WTC11 (cell line): ENCODE measurements around the gene XRN1. TPM values are rescaled to one million over a fixed set of nuclear protein-coding genes. Genes with fewer than 3 reads are reported as not detected.

Experiments used
- ATAC-seq: fragments of 200-7000 bp; cut with Tn5 transposase; 2 replicates; pipeline ENCODE4 v1.10.0; 2021; ENCODE audit warnings: mild to moderate bottlenecking, moderate library complexity
- CTCF ChIA-PET: fragments of 300-600 bp; sonication (Branson Sonifier 250); formaldehyde crosslinking; loops from one replicate; lab custom pipeline; 2021; ENCODE audit warnings: antibody characterized with exemption; lab: Charles Lee
- POLR2A ChIA-PET: fragments of 350-600 bp; sonication (Branson Sonifier 250); formaldehyde crosslinking; loops from one replicate; lab custom pipeline; 2021; ENCODE audit warnings: antibody characterized with exemption; lab: Charles Lee
- DNase-seq: peaks from one replicate; pipeline ENCODE4 v3.0.0; 2021; ENCODE audit warnings: low spot score
- H3K27ac Mint-ChIP-seq: 2 replicates; pipeline ENCODE4 v1.8.0; 2021; ENCODE audit warnings: mixed read lengths
- H3K27me3 Mint-ChIP-seq: 2 replicates; pipeline ENCODE4 v1.8.0; 2021; ENCODE audit warnings: low read depth, mild to moderate bottlenecking, moderate library complexity, mixed read lengths
- H3K36me3 Mint-ChIP-seq: 2 replicates; pipeline ENCODE4 v1.8.0; 2021; ENCODE audit warnings: mixed read lengths
- H3K4me1 Mint-ChIP-seq: 2 replicates; pipeline ENCODE4 v1.8.0; 2022; ENCODE audit warnings: mixed read lengths
- H3K4me3 Mint-ChIP-seq: 2 replicates; pipeline ENCODE4 v1.8.0; 2021; ENCODE audit warnings: mild to moderate bottlenecking, moderate library complexity, mixed read lengths
- H3K9me3 Mint-ChIP-seq: 2 replicates; pipeline ENCODE4 v1.8.0; 2021; ENCODE audit warnings: mixed read lengths
- CREB1 ChIP-seq: sonication (generic); formaldehyde crosslinking; IDR thresholded peaks from 2 replicates; pipeline ENCODE4 v1.8.0; 2023; ENCODE audit warnings: mild to moderate bottlenecking, missing genetic modification reagents
- FOXJ3 ChIP-seq: sonication (generic); formaldehyde crosslinking; IDR thresholded peaks from 2 replicates; pipeline ENCODE4 v1.9.0; 2021; ENCODE audit warnings: missing genetic modification reagents, mild to moderate bottlenecking, borderline replicate concordance
- FOXP1 ChIP-seq: sonication (generic); formaldehyde crosslinking; IDR thresholded peaks from 2 replicates; pipeline ENCODE4 v1.8.0; 2022; ENCODE audit warnings: missing genetic modification reagents, mild to moderate bottlenecking, moderate library complexity, borderline replicate concordance
- GRHL2 ChIP-seq: fragments of 250-450 bp; sonication (Bioruptor Pico); IDR thresholded peaks from 2 replicates; pipeline ENCODE4 v1.8.0; 2022; ENCODE audit warnings: mild to moderate bottlenecking, moderate library complexity; ENCODE audit not compliant: insufficient replicate concordance, severe bottlenecking
- MYBL2 ChIP-seq: sonication (generic); formaldehyde crosslinking; IDR thresholded peaks from 2 replicates; pipeline ENCODE4 v1.8.1; 2023; ENCODE audit warnings: mild to moderate bottlenecking, moderate library complexity, missing genetic modification reagents
- NFATC4 ChIP-seq: fragments of 250-450 bp; sonication (Bioruptor Pico); IDR thresholded peaks from 2 replicates; pipeline ENCODE4 v1.9.0; 2021; ENCODE audit warnings: mild to moderate bottlenecking
- NR3C1 ChIP-seq: sonication (generic); formaldehyde crosslinking; conservative IDR thresholded peaks from 2 replicates; pipeline ENCODE4 v1.8.1; 2023; ENCODE audit warnings: low read depth, mild to moderate bottlenecking, missing genetic modification reagents
- RELA ChIP-seq: sonication (generic); formaldehyde crosslinking; IDR thresholded peaks from 2 replicates; pipeline ENCODE4 v1.8.1; 2022; ENCODE audit warnings: missing genetic modification reagents, mild to moderate bottlenecking, borderline replicate concordance
- SOX15 ChIP-seq: fragments of 250-450 bp; sonication (Bioruptor Pico); IDR thresholded peaks from 2 replicates; pipeline ENCODE4 v1.9.0; 2021; ENCODE audit warnings: mild to moderate bottlenecking
- TP53 ChIP-seq: sonication (generic); formaldehyde crosslinking; IDR thresholded peaks from 2 replicates; pipeline ENCODE4 v1.8.1; 2023; ENCODE audit warnings: mild to moderate bottlenecking, missing genetic modification reagents
- ZNF232 ChIP-seq: sonication (generic); formaldehyde crosslinking; IDR thresholded peaks from 2 replicates; pipeline ENCODE4 v1.8.0; 2022; ENCODE audit warnings: mild to moderate bottlenecking, missing genetic modification reagents
- ZNF396 ChIP-seq: fragments of 250-450 bp; sonication (Bioruptor Pico); IDR thresholded peaks from 2 replicates; pipeline ENCODE4 v1.8.0; 2021; ENCODE audit warnings: mild to moderate bottlenecking, moderate library complexity, borderline replicate concordance
- ZNF671 ChIP-seq: fragments of 250-450 bp; sonication (Bioruptor Pico); IDR thresholded peaks from 2 replicates; pipeline ENCODE4 v1.8.0; 2021; ENCODE audit warnings: mild to moderate bottlenecking
- total RNA-seq: library from RNA; stranded (reverse); gene quantifications from 3 replicates; pipeline ENCODE4 v1.2.3, GENCODE V29; 2021
- TF ChIP-seq, protein P1 (sequence below): sonication (generic); formaldehyde crosslinking; conservative IDR thresholded peaks from 2 replicates; pipeline ENCODE4 v1.8.1; 2023; ENCODE audit warnings: mild to moderate bottlenecking, low read depth, missing genetic modification reagents, moderate library complexity
- TF ChIP-seq, protein P2 (sequence below): sonication (generic); formaldehyde crosslinking; IDR thresholded peaks from 2 replicates; pipeline ENCODE4 v1.8.1; 2023; ENCODE audit warnings: mild to moderate bottlenecking, missing genetic modification reagents
- TF ChIP-seq, protein P3 (sequence below): sonication (generic); formaldehyde crosslinking; IDR thresholded peaks from 2 replicates; pipeline ENCODE4 v1.8.1; 2023; ENCODE audit warnings: mild to moderate bottlenecking, missing genetic modification reagents
- TF ChIP-seq, protein P4 (sequence below): sonication (generic); formaldehyde crosslinking; IDR thresholded peaks from 2 replicates; pipeline ENCODE4 v1.8.1; 2022; ENCODE audit warnings: missing genetic modification reagents, borderline replicate concordance
- TF ChIP-seq, protein P5 (sequence below): fragments of 250-450 bp; sonication (Bioruptor Pico); conservative IDR thresholded peaks from 2 replicates; pipeline ENCODE4 v1.9.0; 2021; ENCODE audit warnings: mild to moderate bottlenecking

Gene XRN1
- total RNA-seq, 1 experiment from 2014 or later, result 19.2 TPM

DNA sequence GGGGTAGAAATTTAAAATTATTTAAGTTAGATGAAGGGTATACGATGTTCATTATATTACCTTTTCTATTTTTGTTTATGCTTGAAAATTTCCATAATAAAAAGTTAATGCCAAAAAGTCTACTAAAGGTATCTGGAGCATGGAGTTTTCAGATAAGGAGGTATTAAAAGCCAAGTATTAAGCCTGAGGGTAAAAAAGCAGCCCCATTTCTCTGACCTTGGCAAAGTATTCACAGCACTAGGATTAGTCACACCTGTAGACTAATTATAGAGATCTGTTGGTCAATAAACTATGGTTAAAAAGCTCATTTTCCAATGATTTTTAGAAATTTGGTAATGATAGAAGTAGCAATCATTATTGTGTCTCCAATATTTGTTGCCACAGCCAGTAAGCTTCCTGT is 23.1 kb downstream of the XRN1 start:
- Mint-ChIP-seq H3K36me3 (peaks cover 24% of the 10 kb centered on the region), H3K9me3 (peaks cover 4% of the 10 kb centered on the region; the same call in 1 of the 2 replicates), H3K4me3 (no peak overlapping the region), H3K4me1 (0 out of 2 replicates have a peak, but pooled peaks cover 3% of the 10 kb centered on the region), H3K27me3 (no peaks in the 10 kb centered on the region), H3K27ac (no peak overlapping the region)
- ChIA-PET POLR2A (no interaction called here), CTCF (no interaction called here)
- no peak for DNase-seq
- TF ChIP-seq, protein P1, sequence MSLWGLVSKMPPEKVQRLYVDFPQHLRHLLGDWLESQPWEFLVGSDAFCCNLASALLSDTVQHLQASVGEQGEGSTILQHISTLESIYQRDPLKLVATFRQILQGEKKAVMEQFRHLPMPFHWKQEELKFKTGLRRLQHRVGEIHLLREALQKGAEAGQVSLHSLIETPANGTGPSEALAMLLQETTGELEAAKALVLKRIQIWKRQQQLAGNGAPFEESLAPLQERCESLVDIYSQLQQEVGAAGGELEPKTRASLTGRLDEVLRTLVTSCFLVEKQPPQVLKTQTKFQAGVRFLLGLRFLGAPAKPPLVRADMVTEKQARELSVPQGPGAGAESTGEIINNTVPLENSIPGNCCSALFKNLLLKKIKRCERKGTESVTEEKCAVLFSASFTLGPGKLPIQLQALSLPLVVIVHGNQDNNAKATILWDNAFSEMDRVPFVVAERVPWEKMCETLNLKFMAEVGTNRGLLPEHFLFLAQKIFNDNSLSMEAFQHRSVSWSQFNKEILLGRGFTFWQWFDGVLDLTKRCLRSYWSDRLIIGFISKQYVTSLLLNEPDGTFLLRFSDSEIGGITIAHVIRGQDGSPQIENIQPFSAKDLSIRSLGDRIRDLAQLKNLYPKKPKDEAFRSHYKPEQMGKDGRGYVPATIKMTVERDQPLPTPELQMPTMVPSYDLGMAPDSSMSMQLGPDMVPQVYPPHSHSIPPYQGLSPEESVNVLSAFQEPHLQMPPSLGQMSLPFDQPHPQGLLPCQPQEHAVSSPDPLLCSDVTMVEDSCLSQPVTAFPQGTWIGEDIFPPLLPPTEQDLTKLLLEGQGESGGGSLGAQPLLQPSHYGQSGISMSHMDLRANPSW (CRISPR knock-in tag), result no peak
- TF ChIP-seq, protein P2, sequence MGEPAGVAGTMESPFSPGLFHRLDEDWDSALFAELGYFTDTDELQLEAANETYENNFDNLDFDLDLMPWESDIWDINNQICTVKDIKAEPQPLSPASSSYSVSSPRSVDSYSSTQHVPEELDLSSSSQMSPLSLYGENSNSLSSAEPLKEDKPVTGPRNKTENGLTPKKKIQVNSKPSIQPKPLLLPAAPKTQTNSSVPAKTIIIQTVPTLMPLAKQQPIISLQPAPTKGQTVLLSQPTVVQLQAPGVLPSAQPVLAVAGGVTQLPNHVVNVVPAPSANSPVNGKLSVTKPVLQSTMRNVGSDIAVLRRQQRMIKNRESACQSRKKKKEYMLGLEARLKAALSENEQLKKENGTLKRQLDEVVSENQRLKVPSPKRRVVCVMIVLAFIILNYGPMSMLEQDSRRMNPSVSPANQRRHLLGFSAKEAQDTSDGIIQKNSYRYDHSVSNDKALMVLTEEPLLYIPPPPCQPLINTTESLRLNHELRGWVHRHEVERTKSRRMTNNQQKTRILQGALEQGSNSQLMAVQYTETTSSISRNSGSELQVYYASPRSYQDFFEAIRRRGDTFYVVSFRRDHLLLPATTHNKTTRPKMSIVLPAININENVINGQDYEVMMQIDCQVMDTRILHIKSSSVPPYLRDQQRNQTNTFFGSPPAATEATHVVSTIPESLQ (CRISPR knock-in tag), result no peak
- TF ChIP-seq NFATC4 (CRISPR knock-in tag) (no peak), MYBL2 (CRISPR knock-in tag) (no peak), ZNF671 (CRISPR knock-in tag) (no peak), FOXJ3 (CRISPR knock-in tag) (no peak), CREB1 (no peak), RELA (CRISPR knock-in tag) (no peak), GRHL2 (CRISPR knock-in tag) (no peak), TP53 (no peak), ZNF396 (CRISPR knock-in tag) (no peak), FOXP1 (no peak), ZNF232 (CRISPR knock-in tag) (no peak), NR3C1 (no peak), SOX15 (no peak)
- TF ChIP-seq, protein P3, sequence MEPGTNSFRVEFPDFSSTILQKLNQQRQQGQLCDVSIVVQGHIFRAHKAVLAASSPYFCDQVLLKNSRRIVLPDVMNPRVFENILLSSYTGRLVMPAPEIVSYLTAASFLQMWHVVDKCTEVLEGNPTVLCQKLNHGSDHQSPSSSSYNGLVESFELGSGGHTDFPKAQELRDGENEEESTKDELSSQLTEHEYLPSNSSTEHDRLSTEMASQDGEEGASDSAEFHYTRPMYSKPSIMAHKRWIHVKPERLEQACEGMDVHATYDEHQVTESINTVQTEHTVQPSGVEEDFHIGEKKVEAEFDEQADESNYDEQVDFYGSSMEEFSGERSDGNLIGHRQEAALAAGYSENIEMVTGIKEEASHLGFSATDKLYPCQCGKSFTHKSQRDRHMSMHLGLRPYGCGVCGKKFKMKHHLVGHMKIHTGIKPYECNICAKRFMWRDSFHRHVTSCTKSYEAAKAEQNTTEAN (CRISPR knock-in tag), result no peak
- TF ChIP-seq, protein P4, sequence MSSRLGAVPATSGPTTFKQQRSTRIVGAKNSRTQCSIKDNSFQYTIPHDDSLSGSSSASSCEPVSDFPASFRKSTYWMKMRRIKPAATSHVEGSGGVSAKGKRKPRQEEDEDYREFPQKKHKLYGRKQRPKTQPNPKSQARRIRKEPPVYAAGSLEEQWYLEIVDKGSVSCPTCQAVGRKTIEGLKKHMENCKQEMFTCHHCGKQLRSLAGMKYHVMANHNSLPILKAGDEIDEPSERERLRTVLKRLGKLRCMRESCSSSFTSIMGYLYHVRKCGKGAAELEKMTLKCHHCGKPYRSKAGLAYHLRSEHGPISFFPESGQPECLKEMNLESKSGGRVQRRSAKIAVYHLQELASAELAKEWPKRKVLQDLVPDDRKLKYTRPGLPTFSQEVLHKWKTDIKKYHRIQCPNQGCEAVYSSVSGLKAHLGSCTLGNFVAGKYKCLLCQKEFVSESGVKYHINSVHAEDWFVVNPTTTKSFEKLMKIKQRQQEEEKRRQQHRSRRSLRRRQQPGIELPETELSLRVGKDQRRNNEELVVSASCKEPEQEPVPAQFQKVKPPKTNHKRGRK (CRISPR knock-in tag), result no peak
- TF ChIP-seq, protein P5, sequence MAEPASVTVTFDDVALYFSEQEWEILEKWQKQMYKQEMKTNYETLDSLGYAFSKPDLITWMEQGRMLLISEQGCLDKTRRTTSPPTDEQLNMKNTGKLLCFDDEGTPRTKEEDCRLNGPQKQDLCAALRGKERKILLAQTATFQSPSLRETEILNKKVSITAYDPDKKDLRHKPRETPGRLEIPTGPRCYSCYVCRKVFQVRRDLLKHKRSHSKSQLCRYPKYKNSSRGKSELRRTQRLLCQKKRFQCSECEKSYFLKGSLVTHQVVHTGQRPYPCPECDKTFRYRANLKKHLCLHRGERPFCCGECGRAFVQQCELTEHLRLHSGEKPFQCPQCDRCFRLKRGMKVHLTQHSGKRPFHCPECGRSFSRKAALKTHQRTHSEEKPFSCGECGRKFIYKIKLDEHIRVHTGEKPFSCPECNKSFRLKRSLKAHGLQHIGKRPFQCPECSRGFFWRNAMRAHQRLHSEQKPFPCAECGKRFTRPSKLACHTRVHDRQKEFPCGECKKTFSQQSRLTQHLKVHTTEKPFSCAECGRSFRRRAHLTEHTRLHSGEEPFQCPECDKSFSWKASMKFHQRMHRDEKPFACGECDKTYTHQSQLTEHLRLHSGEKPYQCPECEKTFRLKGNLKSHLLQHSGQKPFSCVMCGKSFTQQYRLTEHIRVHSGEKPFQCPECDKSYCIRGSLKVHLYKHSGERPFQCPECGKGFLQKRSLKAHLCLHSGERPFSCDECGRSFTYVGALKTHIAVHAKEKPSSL (CRISPR knock-in tag), result no peak
- no peak for ATAC-seq
